ENCODE results near the gene ATP2A2.

Gene ATP2A2

DNA sequence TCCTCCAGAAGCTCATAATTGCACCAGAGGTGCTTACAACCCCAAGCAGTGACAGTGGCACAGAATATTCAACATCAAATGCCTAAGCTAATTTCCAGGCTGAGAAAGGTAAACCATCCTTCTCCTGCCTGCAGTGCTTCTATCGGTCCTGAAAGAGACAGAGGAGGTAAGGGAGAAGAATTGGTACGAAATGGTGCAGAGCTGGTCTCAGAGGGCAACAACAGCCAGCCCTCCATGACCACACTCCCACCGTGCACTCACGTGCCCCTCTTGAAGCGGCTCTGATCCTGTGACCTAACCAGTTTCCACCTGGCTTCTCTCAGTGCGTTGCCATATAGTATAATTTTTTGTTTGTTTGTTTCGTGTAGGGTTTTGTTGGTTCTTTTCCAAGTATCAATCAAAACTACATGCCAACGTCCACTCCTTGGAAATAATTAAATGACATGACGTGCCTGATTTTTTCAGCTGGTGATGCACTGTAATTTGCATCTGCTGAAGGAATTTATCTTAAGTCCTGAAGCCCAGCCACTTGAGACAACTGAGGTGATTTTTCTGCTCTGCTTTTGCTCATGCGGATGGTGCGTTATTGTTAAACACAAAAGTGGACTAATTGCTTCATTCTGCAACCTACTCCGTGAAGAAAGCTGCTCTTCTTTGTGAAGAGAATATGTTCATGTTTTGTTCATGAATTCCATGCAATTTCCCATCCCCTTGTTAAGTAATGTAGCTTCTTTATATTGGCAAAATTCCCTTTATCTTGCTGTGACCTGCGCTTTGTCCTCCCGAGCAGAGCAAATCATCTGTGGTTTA, 1.3 kb upstream of the ATP2A2 start:
- ATAC-seq (no peak), DNase-seq (ENCODE audit: low spot score in 2 of 2) (no peak)
- no peaks in the 10 kb centered on the region for H3K9me3 Mint-ChIP-seq
- H3K4me1 Mint-ChIP-seq = peaks cover 30% of the 10 kb centered on the region
- peak overlapping the region; percentile 86 for H3K4me3 Mint-ChIP-seq
- peak overlapping the region; percentile 97 for H3K27ac Mint-ChIP-seq
- H3K36me3 Mint-ChIP-seq = peaks cover 40% of the 10 kb centered on the region

DNA sequence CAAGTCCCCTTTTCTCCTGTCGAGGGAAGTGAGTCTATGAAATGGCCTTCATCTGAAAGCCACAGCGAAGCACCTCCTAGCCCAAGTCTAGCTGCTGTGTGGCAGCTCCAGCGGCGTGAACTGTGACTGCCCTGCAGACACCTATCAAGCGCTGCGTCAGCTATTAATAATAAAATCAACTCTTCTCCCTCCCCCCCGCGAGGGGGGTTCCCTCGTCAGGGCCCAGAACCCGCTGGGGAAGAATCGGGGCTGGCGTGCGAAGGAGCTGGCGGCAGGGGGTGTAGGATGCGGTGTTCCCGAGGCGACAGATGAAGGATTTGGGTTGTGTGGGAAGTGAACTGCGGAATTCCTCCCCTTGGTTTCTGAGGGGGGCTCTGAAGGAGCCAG, 662 bp upstream of the ATP2A2 start:
- no peak for DNase-seq (ENCODE audit: low spot score in 2 of 2)
- Mint-ChIP-seq H3K9me3 (no peaks in the 10 kb centered on the region), H3K36me3 (peaks cover 47% of the 10 kb centered on the region), H3K4me1 (peaks cover 36% of the 10 kb centered on the region), H3K27ac (peak overlapping the region; percentile 97), H3K4me3 (peak overlapping the region; percentile 86)
- peak; percentile 3 for ATAC-seq

DNA sequence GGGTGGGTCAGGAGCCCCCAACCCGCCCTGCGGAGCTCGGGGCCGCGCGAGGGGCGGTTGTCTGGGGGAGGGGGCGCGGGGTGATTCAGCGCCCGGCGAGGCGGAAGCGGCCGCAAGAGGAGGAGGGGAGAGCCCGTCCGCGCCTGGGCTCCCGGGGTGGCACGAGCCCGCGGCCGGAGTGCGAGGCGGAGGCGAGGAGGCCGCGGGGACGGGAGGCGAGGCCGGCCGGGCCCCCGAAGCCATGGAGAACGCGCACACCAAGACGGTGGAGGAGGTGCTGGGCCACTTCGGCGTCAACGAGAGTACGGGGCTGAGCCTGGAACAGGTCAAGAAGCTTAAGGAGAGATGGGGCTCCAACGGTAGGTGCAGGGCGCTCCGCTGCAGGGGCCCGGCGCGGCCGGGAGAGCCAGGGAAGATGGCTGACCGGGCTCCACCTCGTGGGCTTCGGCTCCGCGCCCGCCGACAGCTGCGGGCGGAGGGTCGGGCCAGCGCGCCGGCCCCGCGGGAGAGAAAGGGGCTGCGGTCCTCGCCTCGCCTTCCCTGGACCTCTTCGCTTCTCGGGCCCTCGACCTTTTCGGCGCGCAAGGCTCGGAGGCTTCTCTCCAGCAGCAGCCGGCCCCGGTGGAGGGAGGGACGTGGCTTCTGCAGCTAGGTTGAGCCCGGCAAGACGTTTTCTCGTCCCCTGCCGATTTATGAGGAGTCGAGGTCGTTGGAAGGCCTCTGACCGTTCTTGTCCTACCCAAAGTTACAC, 677 bp downstream of the ATP2A2 start:
- Mint-ChIP-seq H3K36me3 (peaks cover 60% of the 10 kb centered on the region), H3K4me1 (peaks cover 40% of the 10 kb centered on the region)

DNA sequence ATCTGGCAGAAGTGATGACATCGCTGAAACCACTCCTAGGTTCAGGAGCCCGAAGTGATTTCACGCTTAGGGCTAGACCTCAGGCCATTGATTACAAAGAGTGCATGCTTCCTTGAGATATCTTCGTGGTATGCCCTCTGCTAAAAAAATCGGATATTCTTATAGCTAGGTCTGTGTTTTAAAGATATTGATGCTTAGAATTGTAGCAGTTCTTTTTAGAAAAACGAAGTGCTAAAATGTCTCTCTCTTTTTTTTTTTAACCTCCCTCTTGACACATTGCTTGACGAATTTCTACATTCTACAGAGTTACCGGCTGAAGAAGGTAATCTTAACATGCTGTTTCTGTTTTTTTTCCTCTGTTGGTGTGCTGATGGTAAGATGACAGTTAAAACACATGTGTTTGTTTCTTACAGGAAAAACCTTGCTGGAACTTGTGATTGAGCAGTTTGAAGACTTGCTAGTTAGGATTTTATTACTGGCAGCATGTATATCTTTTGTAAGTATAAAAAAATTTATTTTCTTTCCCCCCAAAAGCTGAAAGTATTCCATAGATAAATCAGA, 1.3 kb downstream of the ATP2A2 start:
- peaks cover 66% of the 10 kb centered on the region for H3K36me3 Mint-ChIP-seq
- H3K27ac Mint-ChIP-seq = peak overlapping the region; percentile 97
- DNase-seq (ENCODE audit: low spot score in 2 of 2) = no peak
- H3K4me3 Mint-ChIP-seq = peak overlapping the region; percentile 86
- peaks cover 43% of the 10 kb centered on the region for H3K4me1 Mint-ChIP-seq
- ATAC-seq = peak; percentile 58
- no peaks in the 10 kb centered on the region for H3K9me3 Mint-ChIP-seq

More for the DNA sequence above, 677 bp downstream of the ATP2A2 start:
- Mint-ChIP-seq H3K4me3 (peak overlapping the region; percentile 86), H3K9me3 (no peaks in the 10 kb centered on the region), H3K27ac (peak overlapping the region; percentile 97)
- peak; percentile 45 to 83 for DNase-seq (ENCODE audit: low spot score in 2 of 2)
- ATAC-seq = peak; percentile 61

DNA sequence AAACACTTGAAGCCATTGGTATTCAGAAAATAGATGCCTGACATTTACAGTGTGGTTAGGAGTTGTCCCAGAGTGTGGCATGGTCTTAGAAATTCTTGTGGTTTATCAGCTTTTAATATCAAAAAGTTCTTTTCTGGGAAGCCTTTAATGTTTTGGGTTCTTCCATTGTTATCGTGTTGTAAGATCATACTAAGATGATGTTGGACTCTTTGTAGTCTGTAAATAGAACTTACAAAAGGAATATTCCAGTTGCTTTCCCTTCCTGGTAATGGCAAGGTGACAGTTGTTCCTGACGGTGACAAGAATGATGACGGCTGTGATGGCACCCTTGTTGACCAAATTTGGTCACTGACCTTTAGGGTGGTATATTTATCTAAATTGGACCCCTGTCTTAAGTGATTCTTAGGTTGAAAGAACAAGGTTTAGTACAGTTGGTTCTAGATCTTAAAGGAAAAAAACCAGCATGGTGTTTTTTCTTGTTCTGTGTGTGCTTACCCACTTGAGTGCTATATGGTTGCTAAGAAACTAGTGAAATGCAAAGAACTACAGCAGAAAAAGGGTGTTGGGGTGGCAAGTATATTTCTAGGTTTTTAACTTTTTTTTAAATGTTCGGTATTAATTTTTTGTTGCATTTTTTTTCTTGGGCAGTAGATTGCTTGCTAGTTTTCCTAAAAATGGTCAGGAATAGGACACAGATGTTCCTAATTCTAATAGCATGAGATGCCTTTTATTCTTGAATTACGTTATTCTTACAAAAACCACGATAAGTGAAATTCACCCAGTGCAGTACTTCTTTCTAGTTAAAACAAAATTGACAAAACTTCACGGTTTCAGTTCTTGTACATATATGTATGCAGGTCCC, 2.1 kb downstream of the ATP2A2 start:
- Mint-ChIP-seq H3K4me1 (peaks cover 43% of the 10 kb centered on the region), H3K4me3 (peak overlapping the region; percentile 86), H3K9me3 (no peaks in the 10 kb centered on the region), H3K36me3 (peaks cover 75% of the 10 kb centered on the region), H3K27ac (peak overlapping the region; percentile 97)
- ATAC-seq = no peak
- no peak for DNase-seq (ENCODE audit: low spot score in 2 of 2)

DNA sequence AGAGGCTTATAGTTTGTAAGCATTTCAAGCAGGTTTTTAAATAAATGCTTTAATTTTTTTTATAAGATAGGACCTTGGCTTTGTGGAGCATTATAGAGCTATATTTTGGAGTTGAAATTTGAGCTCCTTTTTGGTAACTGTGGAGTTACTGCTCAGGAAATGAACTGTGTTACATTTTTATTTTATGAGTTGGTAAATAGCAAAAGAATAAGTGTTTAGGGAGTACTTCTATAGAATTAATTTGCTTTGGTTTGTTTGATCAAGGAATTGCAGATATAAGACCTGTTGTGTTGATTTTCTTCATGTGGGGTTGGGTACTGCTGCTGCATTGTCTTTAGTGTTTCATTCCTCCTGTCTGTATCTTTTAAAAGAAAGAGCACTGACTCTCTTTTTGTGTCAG, 3.5 kb downstream of the ATP2A2 start:
- Mint-ChIP-seq H3K9me3 (no peaks in the 10 kb centered on the region), H3K4me1 (peaks cover 55% of the 10 kb centered on the region), H3K27ac (no peak overlapping the region), H3K36me3 (peaks cover 89% of the 10 kb centered on the region), H3K4me3 (peak overlapping the region; percentile 86)
- DNase-seq (ENCODE audit: low spot score in 2 of 2) (no peak), ATAC-seq (no peak)

DNA sequence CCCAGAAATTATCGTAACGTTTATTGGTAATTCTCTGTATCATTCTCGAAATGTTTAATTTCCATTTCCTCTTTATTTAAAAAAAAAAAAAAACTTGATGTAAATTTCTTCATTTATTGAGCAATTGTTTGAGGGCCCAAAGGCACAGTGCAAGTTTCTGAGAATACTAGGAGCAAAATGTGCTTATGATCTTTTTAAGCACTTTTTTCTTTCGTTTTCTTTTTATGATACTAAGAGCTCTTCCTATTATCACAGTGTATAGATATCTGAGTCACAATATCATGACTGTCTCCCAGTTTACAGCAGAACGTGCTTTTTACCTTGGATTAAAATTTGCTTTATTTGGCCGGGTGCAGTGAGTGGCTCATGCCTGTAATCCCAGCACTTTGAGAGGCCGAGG, 5.6 kb downstream of the ATP2A2 start:
- ATAC-seq = peak; percentile 46
- Mint-ChIP-seq H3K9me3 (no peaks in the 10 kb centered on the region), H3K36me3 (peaks cover 100% of the 10 kb centered on the region), H3K4me1 (peaks cover 55% of the 10 kb centered on the region), H3K4me3 (peak overlapping the region; percentile 86), H3K27ac (peak overlapping the region; percentile 86)
- no peak for DNase-seq (ENCODE audit: low spot score in 2 of 2)

DNA sequence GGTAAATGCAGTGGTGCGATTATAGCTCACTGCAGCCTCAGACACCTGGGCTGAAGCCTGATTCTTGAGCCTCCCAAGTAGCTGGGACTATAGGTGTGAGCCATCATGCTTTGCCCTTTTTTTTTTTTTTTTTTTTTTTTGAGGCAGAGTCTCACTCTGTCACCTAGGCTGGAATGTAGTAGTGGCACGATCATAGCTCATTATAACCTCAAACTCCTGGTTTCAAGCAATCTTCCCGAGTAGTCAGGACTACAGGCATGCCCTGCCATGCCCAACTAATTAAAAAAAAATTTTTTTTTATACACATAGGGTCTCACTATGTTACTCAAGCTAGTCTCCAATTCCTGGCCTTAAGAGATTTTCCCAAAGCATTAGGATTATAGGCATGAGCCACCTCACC, 6.9 kb downstream of the ATP2A2 start:
- no peak overlapping the region for H3K27ac Mint-ChIP-seq
- H3K4me3 Mint-ChIP-seq = no peak overlapping the region
- no peaks in the 10 kb centered on the region for H3K9me3 Mint-ChIP-seq
- no peak for DNase-seq (ENCODE audit: low spot score in 2 of 2)
- peaks cover 56% of the 10 kb centered on the region for H3K4me1 Mint-ChIP-seq
- peaks cover 100% of the 10 kb centered on the region for H3K36me3 Mint-ChIP-seq
- ATAC-seq = no peak

DNA sequence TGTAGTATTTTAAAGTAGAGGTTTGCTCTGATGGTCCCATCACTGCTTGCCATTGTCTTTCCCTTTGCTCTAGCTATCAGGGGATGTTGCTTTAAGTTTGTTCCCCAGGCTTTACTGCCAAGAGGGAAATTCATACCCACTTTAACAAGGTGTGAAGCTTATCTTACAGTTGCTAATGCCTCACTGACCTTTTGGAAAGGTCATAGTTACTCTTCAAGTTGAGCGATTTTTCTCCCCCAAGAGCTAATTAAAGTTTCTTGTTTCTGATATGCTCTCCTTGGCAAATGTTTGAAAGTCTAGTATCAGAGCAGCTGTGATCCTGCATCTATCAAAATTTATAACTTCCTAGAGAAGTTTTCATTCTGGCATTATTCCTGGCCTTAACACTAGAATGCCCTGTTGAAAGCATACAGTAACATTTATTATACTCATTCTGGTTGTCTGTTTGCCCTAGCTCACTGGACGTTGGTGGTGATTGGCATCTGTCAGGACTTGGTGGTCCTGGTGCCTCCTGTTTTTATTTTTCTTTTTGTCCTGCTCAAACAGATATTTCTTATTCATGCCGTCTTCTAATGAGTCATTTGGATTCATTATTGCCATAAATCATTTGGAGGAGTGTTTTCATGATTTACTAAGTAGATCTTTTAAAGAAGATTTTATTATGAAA, 8.1 kb downstream of the ATP2A2 start:
- peaks cover 100% of the 10 kb centered on the region for H3K36me3 Mint-ChIP-seq
- DNase-seq (ENCODE audit: low spot score in 2 of 2) (no peak), ATAC-seq (no peak)
- peak overlapping the region; percentile 3 for H3K4me3 Mint-ChIP-seq
- H3K27ac Mint-ChIP-seq = peak overlapping the region; percentile 42
- H3K4me1 Mint-ChIP-seq = peaks cover 44% of the 10 kb centered on the region
- no peaks in the 10 kb centered on the region for H3K9me3 Mint-ChIP-seq

DNA sequence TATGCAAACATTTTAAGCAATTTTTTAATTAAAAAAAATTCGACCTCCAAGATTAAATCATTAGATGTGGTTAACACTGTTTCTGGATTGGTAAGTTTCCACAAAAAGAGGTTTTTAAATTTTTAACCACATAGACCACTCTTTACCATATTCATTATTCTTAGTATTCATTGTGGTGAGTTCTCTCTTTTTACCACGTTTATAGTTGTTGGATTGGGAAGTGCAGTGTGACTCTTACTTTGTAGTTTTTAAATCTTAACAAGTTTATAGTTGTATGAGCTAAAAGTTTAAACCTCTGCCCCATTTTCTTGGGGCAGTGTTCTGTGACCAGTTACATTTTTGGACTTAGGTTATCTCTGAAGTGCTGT, 8.6 kb downstream of the ATP2A2 start:
- Mint-ChIP-seq H3K36me3 (peaks cover 100% of the 10 kb centered on the region), H3K9me3 (no peaks in the 10 kb centered on the region), H3K27ac (peak overlapping the region; percentile 42), H3K4me3 (peak overlapping the region; percentile 3), H3K4me1 (peaks cover 39% of the 10 kb centered on the region)
- ATAC-seq = no peak
- DNase-seq (ENCODE audit: low spot score in 2 of 2) = no peak

DNA sequence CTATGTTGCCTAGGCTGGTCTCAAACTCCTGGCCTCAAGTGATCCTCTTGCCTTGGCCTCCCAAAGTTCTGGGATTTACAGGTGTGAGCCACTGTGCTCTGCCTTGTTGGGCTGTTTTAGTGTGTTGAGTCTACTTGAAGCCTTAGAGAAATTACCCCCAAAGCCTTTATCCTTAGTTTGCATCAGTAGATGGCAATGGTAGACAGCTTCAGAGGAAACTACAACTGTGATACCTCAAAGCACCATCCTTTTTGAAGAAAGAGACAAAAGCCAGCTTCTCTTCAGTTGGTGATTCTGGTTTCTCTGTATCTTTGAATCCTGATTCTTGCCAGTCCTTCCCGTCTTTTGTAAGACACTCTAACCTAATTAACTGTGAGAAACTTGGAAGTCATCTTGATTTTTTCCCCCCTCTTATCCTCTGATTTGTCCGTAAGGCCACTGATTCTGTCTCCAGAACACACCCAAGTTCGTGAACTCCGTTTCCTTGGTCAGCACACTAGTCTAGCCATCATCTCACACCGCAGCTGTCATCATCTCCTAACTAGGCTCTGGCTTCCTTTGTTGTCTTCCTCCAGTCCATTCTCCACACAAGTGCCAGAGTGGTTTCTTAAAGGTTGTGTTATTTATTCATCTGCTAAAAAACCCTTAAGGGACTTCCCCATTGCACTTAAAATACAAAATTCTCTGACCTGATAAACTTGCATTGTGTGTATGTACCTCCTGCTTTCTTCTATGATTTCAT, 20.2 kb downstream of the ATP2A2 start:
- Mint-ChIP-seq H3K27ac (peak overlapping the region; percentile 70), H3K9me3 (no peaks in the 10 kb centered on the region), H3K36me3 (peaks cover 100% of the 10 kb centered on the region), H3K4me3 (peak overlapping the region; percentile 14), H3K4me1 (peaks cover 41% of the 10 kb centered on the region)
- ATAC-seq (peak; percentile 81), DNase-seq (ENCODE audit: low spot score in 2 of 2) (no peak)

DNA sequence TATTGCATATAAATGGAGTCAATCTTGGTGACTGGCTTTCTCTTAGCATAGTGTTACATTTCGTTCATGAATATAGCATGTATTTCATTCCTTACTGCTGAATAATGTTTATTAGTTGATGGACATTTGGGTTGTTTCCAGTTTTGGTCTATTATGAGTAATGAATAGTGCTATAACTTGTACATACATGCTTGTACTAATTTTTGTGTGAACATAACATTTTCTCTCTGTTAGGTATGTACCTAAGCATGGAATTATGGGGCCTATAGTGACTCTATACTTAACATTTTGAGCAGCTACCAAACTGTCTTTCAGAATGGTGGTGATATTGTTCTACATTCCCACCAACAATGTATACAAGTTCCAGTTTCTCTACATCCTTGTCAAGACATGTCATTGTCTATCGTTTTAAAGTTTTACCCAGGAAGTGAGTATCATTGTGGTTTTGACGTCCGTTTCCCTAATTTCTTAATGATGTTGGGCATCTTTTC, 23.1 kb downstream of the ATP2A2 start:
- no peak for DNase-seq (ENCODE audit: low spot score in 2 of 2)
- Mint-ChIP-seq H3K9me3 (no peaks in the 10 kb centered on the region), H3K4me1 (peaks cover 68% of the 10 kb centered on the region), H3K27ac (peak overlapping the region; percentile 77), H3K4me3 (no peak overlapping the region), H3K36me3 (peaks cover 100% of the 10 kb centered on the region)
- ATAC-seq = no peak

DNA sequence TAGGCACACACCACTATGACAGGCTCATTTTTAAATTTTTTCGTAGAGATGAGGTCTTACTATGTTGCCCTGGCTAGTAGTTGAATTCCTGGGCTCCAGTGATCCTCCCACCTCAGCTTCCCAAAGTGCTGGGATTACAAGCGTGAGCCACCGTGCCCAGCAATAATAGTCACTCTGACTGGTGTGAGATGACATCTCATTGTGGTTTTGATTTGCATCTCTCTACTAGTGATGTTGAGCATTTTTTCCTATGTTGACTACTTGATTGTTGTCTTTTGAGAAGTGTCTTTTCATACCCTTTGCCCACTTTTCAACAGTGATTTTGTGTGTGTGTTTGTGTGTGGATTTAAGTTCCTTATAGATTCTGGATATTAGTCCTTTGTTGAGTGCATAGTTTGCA, 26.3 kb downstream of the ATP2A2 start:
- ATAC-seq = peak; percentile 93
- DNase-seq (ENCODE audit: low spot score in 2 of 2) = no peak
- peak overlapping the region; percentile 92 for H3K27ac Mint-ChIP-seq
- H3K36me3 Mint-ChIP-seq = peaks cover 100% of the 10 kb centered on the region
- H3K9me3 Mint-ChIP-seq = no peaks in the 10 kb centered on the region
- H3K4me3 Mint-ChIP-seq = peak overlapping the region; percentile 53
- peaks cover 52% of the 10 kb centered on the region for H3K4me1 Mint-ChIP-seq

DNA sequence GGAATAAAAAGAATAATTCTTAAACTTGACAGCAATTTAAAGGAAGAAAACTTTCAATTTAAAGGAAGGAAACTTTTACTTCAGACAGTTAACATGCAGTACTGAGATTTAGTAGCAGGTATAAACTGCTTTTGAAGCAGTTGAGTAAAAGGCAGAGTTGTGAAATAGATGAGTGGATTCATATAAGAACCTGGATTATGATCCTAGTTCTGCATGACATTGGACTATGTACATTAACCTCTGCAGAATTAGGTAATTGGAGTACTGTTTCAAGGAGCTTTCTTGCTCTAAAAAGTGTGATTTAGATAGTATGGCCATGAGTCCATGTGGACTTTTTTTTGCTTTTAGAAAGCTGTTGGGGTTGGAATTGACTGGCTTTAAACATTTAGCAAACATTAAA, 29.7 kb downstream of the ATP2A2 start:
- peaks cover 50% of the 10 kb centered on the region for H3K4me1 Mint-ChIP-seq
- DNase-seq (ENCODE audit: low spot score in 2 of 2) = no peak
- H3K36me3 Mint-ChIP-seq = peaks cover 100% of the 10 kb centered on the region
- H3K4me3 Mint-ChIP-seq = no peak overlapping the region
- no peak for ATAC-seq
- H3K27ac Mint-ChIP-seq = peak overlapping the region; percentile 81
- H3K9me3 Mint-ChIP-seq = no peaks in the 10 kb centered on the region

Measured in stimulated activated effector memory CD8-positive, alpha-beta T cell treated with anti-CD3 and anti-CD28 coated beads, Interleukin-12 subunit alpha, Interleukin-12 subunit beta, amount 100 ng/mL, for 72 hours (primary cell).